Small intestine (tissue), 7 donors: ENCODE data around the gene ARHGEF28. TPM values are rescaled to one million over a fixed set of nuclear protein-coding genes. Genes with fewer than 3 reads are reported as not detected.

Experiments used
- DNase-seq, 2 donors: peaks; one replicate each; pipeline versions ENCODE4 v3.0.0 to v3.0.0-alpha.2; 2013
- FAIRE-seq: peaks from 2 replicates; lab custom pipeline; 2012; peaks lifted over from hg19 to GRCh38; lab: Jason Lieb, UNC
- H3K27ac ChIP-seq, 3 donors: one replicate each; pipeline ENCODE4 v1.5.1; 2013; ENCODE audit warnings: low read length in 2 of 3, mild to moderate bottlenecking in 2 of 3, control low read depth in 1 of 3, inconsistent platforms in 1 of 3, low read depth in 1 of 3, moderate library complexity in 1 of 3
- H3K27me3 ChIP-seq, 3 donors: one replicate each; pipeline ENCODE4 v1.6.1; 2013; ENCODE audit warnings: low read length in 3 of 3, inconsistent platforms in 1 of 3; ENCODE audit not compliant: control insufficient read depth in 3 of 3, insufficient read depth in 3 of 3
- H3K36me3 ChIP-seq, 3 donors: one replicate each; pipeline ENCODE4 v1.6.1; 2013; ENCODE audit warnings: low read length in 3 of 3, inconsistent platforms in 1 of 3, low read depth in 1 of 3, mild to moderate bottlenecking in 1 of 3, moderate library complexity in 1 of 3; ENCODE audit not compliant: control insufficient read depth in 3 of 3, insufficient read depth in 2 of 3
- H3K4me1 ChIP-seq, 3 donors: one replicate each; pipeline ENCODE4 v1.6.1; 2013; ENCODE audit warnings: low read length in 2 of 3, inconsistent platforms in 1 of 3, low read depth in 1 of 3, mild to moderate bottlenecking in 1 of 3, moderate library complexity in 1 of 3; ENCODE audit not compliant: control insufficient read depth in 3 of 3, insufficient read depth in 2 of 3
- H3K4me3 ChIP-seq, 3 donors: one replicate each; pipeline ENCODE4 v1.5.1; 2013; ENCODE audit warnings: low read length in 3 of 3, control low read depth in 1 of 3, inconsistent platforms in 1 of 3, low read depth in 1 of 3, mild to moderate bottlenecking in 1 of 3, moderate library complexity in 1 of 3
- H3K9me3 ChIP-seq, 2 donors: one replicate each; pipeline ENCODE4 v1.6.1; 2013; ENCODE audit warnings: low read depth in 1 of 2, low read length in 1 of 2; ENCODE audit not compliant: control insufficient read depth in 2 of 2, insufficient read depth in 1 of 2
- WGBS, 3 donors: extraction: QIAGEN DNeasy Blood & Tissue Kit; methylation state at CpG; one replicate each; pipeline ENCODE4 v1.1.7; 2013; 5-methylcytosine and 5-hydroxymethylcytosine counted together
- polyA plus RNA-seq, 4 donors: library from polyadenylated mRNA; stranded (reverse) in 3 of 4; unstranded in 1 of 4; fragments of 200-250 nt in 3 of 4; fragments of 120-200 nt in 1 of 4; gene quantifications; one replicate each; pipeline versions ENCODE4 v1.2.1 to v1.2.3, GENCODE V29; 2013
- donor health status: healthy with polysubstance abuse.
- donor health status: control.
- donor health status: control.
- donor health status: Bipolar disorder and iron deficiency.
- donor health status: healthy.

Gene ARHGEF28
- polyA plus RNA-seq, 4 donors: 1.1 to 16.5 (median 2.7) TPM

GRCh38 chr5:73716284-73716808 is 90.3 kb downstream of the ARHGEF28 start:
- no peak overlapping the region for H3K27ac ChIP-seq
- H3K9me3 ChIP-seq: no peaks in the 10 kb centered on the region
- H3K27me3 ChIP-seq: no peaks in the 10 kb centered on the region
- FAIRE-seq (no peak), DNase-seq (no peak)
- no peaks in the 10 kb centered on the region for H3K36me3 ChIP-seq
- 91 to 95% (median 92%) methylated on average over 3 of the region's 3 CpGs for whole genome bisulfite sequencing, 3 donors
- H3K4me3 ChIP-seq: no peak overlapping the region
- no peaks in the 10 kb centered on the region for H3K4me1 ChIP-seq

GRCh38 chr5:73718762-73719161 is 92.8 kb downstream of the ARHGEF28 start:
- Histone ChIP-seq H3K4me1 (no peaks in the 10 kb centered on the region), H3K4me3 (no peak overlapping the region), H3K36me3 (no peaks in the 10 kb centered on the region), H3K27ac (no peak overlapping the region), H3K9me3 (no peaks in the 10 kb centered on the region), H3K27me3 (no peaks in the 10 kb centered on the region)
- FAIRE-seq: no peak
- 82 to 93% (median 84%) methylated on average over 3 of the region's 3 CpGs for WGBS, 3 donors
- DNase-seq: no peak

- FAIRE-seq: no peak
- WGBS, 3 donors: 29 to 71% (median 44%) methylated on average over 3 of the region's 3 CpGs
Observed at GRCh38 chr5:73719632-73720031, 93.6 kb downstream of the ARHGEF28 start.

GRCh38 chr5:73722231-73722630 is 96.2 kb downstream of the ARHGEF28 start:
- FAIRE-seq: no peak

More at GRCh38 chr5:73719632-73720031, 93.6 kb downstream of the ARHGEF28 start:
- no peaks in the 10 kb centered on the region for H3K9me3 ChIP-seq
- no peak for DNase-seq
- H3K36me3 ChIP-seq: no peaks in the 10 kb centered on the region
- no peak overlapping the region for H3K4me3 ChIP-seq
- no peaks in the 10 kb centered on the region for H3K27me3 ChIP-seq
- no peaks in the 10 kb centered on the region for H3K4me1 ChIP-seq
- H3K27ac ChIP-seq: no peak overlapping the region

GRCh38 chr5:73726071-73726470 is 100.1 kb downstream of the ARHGEF28 start:
- H3K27me3 ChIP-seq: no peaks in the 10 kb centered on the region
- no peaks in the 10 kb centered on the region for H3K36me3 ChIP-seq
- FAIRE-seq (no peak), DNase-seq (no peak)
- no peak overlapping the region for H3K4me3 ChIP-seq
- no peak overlapping the region for H3K27ac ChIP-seq
- H3K9me3 ChIP-seq: no peaks in the 10 kb centered on the region
- no peaks in the 10 kb centered on the region for H3K4me1 ChIP-seq

More at GRCh38 chr5:73722231-73722630, 96.2 kb downstream of the ARHGEF28 start:
- no peak overlapping the region for H3K27ac ChIP-seq
- no peaks in the 10 kb centered on the region for H3K27me3 ChIP-seq
- no peak overlapping the region for H3K4me3 ChIP-seq
- DNase-seq: no peak
- WGBS, 3 donors: 58 to 94% (median 79%) methylated on average over 1 of the region's 1 CpG
- no peaks in the 10 kb centered on the region for H3K36me3 ChIP-seq
- H3K4me1 ChIP-seq: no peaks in the 10 kb centered on the region
- no peaks in the 10 kb centered on the region for H3K9me3 ChIP-seq

- H3K9me3 ChIP-seq: no peaks in the 10 kb centered on the region
- no peaks in the 10 kb centered on the region for H3K36me3 ChIP-seq
- no peaks in the 10 kb centered on the region for H3K4me1 ChIP-seq
- no peak overlapping the region for H3K4me3 ChIP-seq
- no peaks in the 10 kb centered on the region for H3K27me3 ChIP-seq
- FAIRE-seq (no peak), DNase-seq (no peak)
- 66 to 71% (median 69%) methylated on average over 5 of the region's 5 CpGs for WGBS, 3 donors
- no peak overlapping the region for H3K27ac ChIP-seq
Observed at GRCh38 chr5:73726606-73727231, 100.7 kb downstream of the ARHGEF28 start.

GRCh38 chr5:73727470-73727869 is 101.5 kb downstream of the ARHGEF28 start:
- Histone ChIP-seq H3K4me1 (no peaks in the 10 kb centered on the region), H3K9me3 (no peaks in the 10 kb centered on the region), H3K27me3 (no peaks in the 10 kb centered on the region), H3K4me3 (no peak overlapping the region), H3K36me3 (no peaks in the 10 kb centered on the region), H3K27ac (no peak overlapping the region)
- FAIRE-seq: no peak
- WGBS, 3 donors: 70 to 91% (median 77%) methylated on average over 1 of the region's 1 CpG
- no peak for DNase-seq

GRCh38 chr5:73728493-73729273 is 102.7 kb downstream of the ARHGEF28 start:
- DNase-seq (no peak), FAIRE-seq (no peak)
- Histone ChIP-seq H3K36me3 (no peaks in the 10 kb centered on the region), H3K4me1 (no peaks in the 10 kb centered on the region), H3K27ac (no peak overlapping the region), H3K4me3 (no peak overlapping the region), H3K9me3 (no peaks in the 10 kb centered on the region), H3K27me3 (no peaks in the 10 kb centered on the region)
- 70 to 78% (median 76%) methylated on average over 7 of the region's 7 CpGs for WGBS, 3 donors
